Tibial nerve (tissue), 4 donors: Measurements from ENCODE around the gene CSNK1G2. TPM values are rescaled to one million over a fixed set of nuclear protein-coding genes. Genes with fewer than 3 reads are reported as not detected.

Source experiments
- DNase-seq, 2 donors: peaks; one replicate each; pipeline ENCODE4 v3.0.0-alpha.2; 2019; ENCODE audit warnings: low spot score in 2 of 2
- H3K27ac ChIP-seq, 4 donors: fragments of 200-600 bp; sonication (generic) in 3 of 4; one replicate each; pipeline ENCODE4 v1.5.1; 2017 to 2019; ENCODE audit warnings: mild to moderate bottlenecking in 1 of 4
- H3K27me3 ChIP-seq, 2 donors: fragments of 200-600 bp; sonication (generic) in 1 of 2; one replicate each; pipeline versions ENCODE4 v1.5.1 to v1.6.0; 2017 to 2019
- H3K36me3 ChIP-seq, 3 donors: fragments of 200-600 bp; sonication (generic); one replicate each; pipeline ENCODE4 v1.5.1; 2018 to 2019
- H3K4me1 ChIP-seq, 4 donors: fragments of 200-600 bp; sonication (generic) in 3 of 4; one replicate each; pipeline ENCODE4 v1.5.1; 2017 to 2019
- H3K4me3 ChIP-seq, 4 donors: fragments of 200-600 bp; sonication (generic) in 3 of 4; one replicate each; pipeline ENCODE4 v1.5.1; 2017 to 2019; ENCODE audit warnings: mild to moderate bottlenecking in 1 of 4, moderate library complexity in 1 of 4
- H3K9me3 ChIP-seq, 4 donors: fragments of 200-600 bp; sonication (generic) in 3 of 4; one replicate each; pipeline ENCODE4 v1.5.1; 2017 to 2019
- EP300 ChIP-seq, 2 donors: sonication (generic); formaldehyde crosslinking; IDR thresholded peaks; one replicate each; pipeline ENCODE4 v1.6.1; 2017; ENCODE audit warnings: antibody characterized with exemption in 2 of 2, mild to moderate bottlenecking in 1 of 2
- POLR2A ChIP-seq, 2 donors: fragments of 450-650 bp; IDR thresholded peaks; one replicate each; pipeline ENCODE4 v1.6.1; 2017; ENCODE audit warnings: antibody characterized with exemption in 2 of 2, mild to moderate bottlenecking in 2 of 2, moderate library complexity in 2 of 2
- WGBS, 2 donors: methylation state at CpG; one replicate each; pipeline ENCODE4 v1.1.5; 2018; 5-methylcytosine and 5-hydroxymethylcytosine counted together
- total RNA-seq, 4 donors: library from RNA; depleted of rRNA; stranded (reverse); fragments of >200 nt; gene quantifications; one replicate each; pipeline ENCODE4 v1.1.0, GENCODE V29; 2016
- TF ChIP-seq, protein P1 (sequence below), 5 experiments: fragments of 200-600 bp in 3 of 5; fragments of 450-650 bp in 2 of 5; sonication (generic) in 3 of 5; IDR thresholded peaks; one replicate each; pipeline ENCODE4 v1.5.1; 2016 to 2019; ENCODE audit warnings: antibody characterized with exemption in 5 of 5, mild to moderate bottlenecking in 3 of 5, moderate library complexity in 2 of 5

CSNK1G2 gene
- total RNA-seq, 4 donors from 2014 or later, result 38.9 to 132 (median 55.6) TPM

DNA sequence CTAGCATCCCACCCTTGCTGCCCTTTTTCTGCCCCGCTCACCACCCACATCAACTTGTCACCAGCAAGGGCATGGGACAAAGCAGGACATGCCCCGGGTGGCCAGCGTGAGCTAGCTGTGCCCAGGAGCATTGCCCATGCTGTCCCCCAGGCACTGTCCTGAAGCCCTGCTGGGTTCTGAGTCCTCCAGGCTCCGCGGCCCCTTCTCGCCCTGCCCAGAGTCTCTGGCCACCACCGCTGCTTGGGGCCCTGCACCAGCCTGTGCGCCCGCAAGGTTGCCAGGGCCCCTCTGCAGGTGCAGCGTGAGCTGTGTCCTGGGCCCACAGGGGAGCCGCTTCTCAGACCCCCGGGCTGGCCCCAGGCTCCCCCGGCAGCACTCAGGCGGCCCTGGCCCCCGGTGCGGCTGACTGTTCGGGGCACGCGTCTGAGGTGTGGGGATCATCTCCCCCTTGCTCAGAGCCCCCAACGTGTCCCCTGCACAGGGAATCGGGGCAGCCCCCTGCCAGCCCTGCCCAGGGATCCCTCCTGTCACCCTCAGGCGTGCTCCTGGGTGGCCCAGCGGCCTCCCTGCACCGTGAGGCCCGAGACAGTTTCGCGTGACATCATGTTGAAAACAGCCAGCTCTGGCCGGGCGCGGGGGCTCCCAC lies 4.1 kb downstream of the CSNK1G2 start:
- Histone ChIP-seq H3K9me3 (no peaks in the 10 kb centered on the region), H3K36me3 (peaks cover 0 to 12% (median 0%) of the 10 kb centered on the region in 3 donors), H3K27me3 (no peaks in the 10 kb centered on the region), H3K27ac (peak overlapping the region in 1 of 4 donors; percentile 98), H3K4me3 (no peak overlapping the region), H3K4me1 (peaks cover 0 to 45% (median 28%) of the 10 kb centered on the region in 4 donors)
- 88 to 89% methylated on average over 27 to 28 of the region's 30 CpGs for WGBS, 2 donors
- DNase-seq, result no peak
- TF ChIP-seq, protein P1, sequence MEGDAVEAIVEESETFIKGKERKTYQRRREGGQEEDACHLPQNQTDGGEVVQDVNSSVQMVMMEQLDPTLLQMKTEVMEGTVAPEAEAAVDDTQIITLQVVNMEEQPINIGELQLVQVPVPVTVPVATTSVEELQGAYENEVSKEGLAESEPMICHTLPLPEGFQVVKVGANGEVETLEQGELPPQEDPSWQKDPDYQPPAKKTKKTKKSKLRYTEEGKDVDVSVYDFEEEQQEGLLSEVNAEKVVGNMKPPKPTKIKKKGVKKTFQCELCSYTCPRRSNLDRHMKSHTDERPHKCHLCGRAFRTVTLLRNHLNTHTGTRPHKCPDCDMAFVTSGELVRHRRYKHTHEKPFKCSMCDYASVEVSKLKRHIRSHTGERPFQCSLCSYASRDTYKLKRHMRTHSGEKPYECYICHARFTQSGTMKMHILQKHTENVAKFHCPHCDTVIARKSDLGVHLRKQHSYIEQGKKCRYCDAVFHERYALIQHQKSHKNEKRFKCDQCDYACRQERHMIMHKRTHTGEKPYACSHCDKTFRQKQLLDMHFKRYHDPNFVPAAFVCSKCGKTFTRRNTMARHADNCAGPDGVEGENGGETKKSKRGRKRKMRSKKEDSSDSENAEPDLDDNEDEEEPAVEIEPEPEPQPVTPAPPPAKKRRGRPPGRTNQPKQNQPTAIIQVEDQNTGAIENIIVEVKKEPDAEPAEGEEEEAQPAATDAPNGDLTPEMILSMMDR (IDR thresholded peaks at IDR 0.05), result no peak
- TF ChIP-seq POLR2A (IDR thresholded peaks at IDR 0.05), result no peak
- no peak for TF ChIP-seq EP300 (IDR thresholded peaks at IDR 0.05)

DNA sequence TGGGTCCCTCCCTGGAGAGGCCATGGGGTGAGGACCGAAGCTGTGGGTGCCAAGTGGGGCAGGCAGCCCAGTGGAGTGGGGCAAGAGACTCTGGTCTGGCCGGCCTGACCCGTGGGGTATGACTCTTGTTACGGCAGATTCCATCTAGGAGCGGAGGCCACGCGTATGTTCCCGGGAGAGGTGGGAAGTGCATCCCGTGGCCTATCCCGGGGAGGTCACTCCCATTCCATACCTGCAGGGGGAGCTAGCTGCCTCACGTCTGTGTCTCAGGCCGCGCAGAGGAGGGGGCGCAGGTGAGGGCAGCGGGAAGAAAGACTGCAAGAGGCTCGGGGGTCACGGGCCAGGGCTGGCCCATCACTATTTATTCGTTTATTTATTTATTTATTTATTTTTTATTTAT lies 4.9 kb downstream of the CSNK1G2 start:
- no peak overlapping the region for H3K27ac ChIP-seq
- DNase-seq, result peak in 1 of 2 donors; percentile 21
- WGBS, 2 donors, result 45 to 69% methylated on average over 18 of the region's 18 CpGs

DNA sequence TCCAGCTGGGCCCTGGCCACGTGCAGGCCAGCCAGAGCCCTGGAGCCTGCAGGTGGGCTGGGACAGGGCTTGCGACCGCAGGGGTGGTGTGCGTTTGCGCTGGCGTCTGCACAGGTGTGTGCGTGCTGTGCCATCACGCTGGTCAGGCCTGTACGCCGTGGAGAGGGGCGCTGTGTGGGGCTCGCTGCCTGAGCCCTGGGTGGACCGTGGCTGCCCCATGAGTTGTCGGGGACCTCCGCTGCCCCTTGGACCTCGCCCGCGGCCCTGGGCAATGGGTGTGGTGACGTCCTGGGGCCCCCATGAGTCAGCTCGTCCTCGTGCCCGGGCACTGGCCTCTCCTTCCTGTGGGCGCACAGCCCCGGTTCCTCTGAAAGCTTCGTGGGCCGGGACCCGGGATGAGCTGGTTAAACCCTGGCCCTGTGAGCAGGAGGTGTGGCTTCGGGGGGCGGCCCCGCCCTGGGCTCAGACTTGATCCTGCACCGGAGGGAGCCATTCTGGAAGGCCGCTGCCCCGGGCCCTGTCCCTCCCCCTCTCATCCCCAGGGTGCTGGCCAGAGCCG lies 6.8 kb downstream of the CSNK1G2 start:
- TF ChIP-seq, protein P1 (IDR thresholded peaks at IDR 0.05), result no peak
- TF ChIP-seq EP300 (IDR thresholded peaks at IDR 0.05), result no peak
- no peak for TF ChIP-seq POLR2A (IDR thresholded peaks at IDR 0.05)

More for the DNA sequence above, 4.9 kb downstream of the CSNK1G2 start:
- H3K27me3 ChIP-seq, result no peaks in the 10 kb centered on the region
- H3K9me3 ChIP-seq, result no peaks in the 10 kb centered on the region
- TF ChIP-seq, protein P1 (IDR thresholded peaks at IDR 0.05), result peak; percentile 30 to 59 (median 46)
- no peak for TF ChIP-seq EP300 (IDR thresholded peaks at IDR 0.05)
- peaks cover 0 to 16% (median 0%) of the 10 kb centered on the region in 3 donors for H3K36me3 ChIP-seq
- H3K4me3 ChIP-seq, result no peak overlapping the region
- peaks cover 0 to 41% (median 24%) of the 10 kb centered on the region in 4 donors for H3K4me1 ChIP-seq

GRCh38 chr19:1949304-1950101 lies 8.5 kb downstream of the CSNK1G2 start:
- no peaks in the 10 kb centered on the region for H3K27me3 ChIP-seq
- no peak overlapping the region for H3K27ac ChIP-seq
- H3K9me3 ChIP-seq, result no peaks in the 10 kb centered on the region
- no peak for TF ChIP-seq POLR2A (IDR thresholded peaks at IDR 0.05)
- TF ChIP-seq, protein P1 (IDR thresholded peaks at IDR 0.05), result no peak
- TF ChIP-seq EP300 (IDR thresholded peaks at IDR 0.05), result no peak
- WGBS, 2 donors, result 95 to 96% methylated on average over 42 to 44 of the region's 44 CpGs
- peaks cover 0 to 42% (median 4%) of the 10 kb centered on the region in 3 donors for H3K36me3 ChIP-seq
- DNase-seq, result no peak
- H3K4me3 ChIP-seq, result no peak overlapping the region
- H3K4me1 ChIP-seq, result peaks cover 0 to 24% (median 4%) of the 10 kb centered on the region in 4 donors

More for the DNA sequence above, 6.8 kb downstream of the CSNK1G2 start:
- Histone ChIP-seq H3K4me3 (no peak overlapping the region), H3K27ac (no peak overlapping the region), H3K9me3 (no peaks in the 10 kb centered on the region), H3K36me3 (peaks cover 0 to 26% (median 4%) of the 10 kb centered on the region in 3 donors), H3K27me3 (no peaks in the 10 kb centered on the region), H3K4me1 (peaks cover 0 to 37% (median 19%) of the 10 kb centered on the region in 4 donors)
- no peak for DNase-seq
- 75 to 89% methylated on average over 21 to 26 of the region's 34 CpGs for WGBS, 2 donors
